COLO829 (cell line): ENCODE measurements around the gene FYTTD1.

Experiments used
- DNase-seq: peaks from one replicate; pipeline ENCODE4 v3.0.0; 2012; ENCODE audit warnings: low spot score

FYTTD1 gene

DNA sequence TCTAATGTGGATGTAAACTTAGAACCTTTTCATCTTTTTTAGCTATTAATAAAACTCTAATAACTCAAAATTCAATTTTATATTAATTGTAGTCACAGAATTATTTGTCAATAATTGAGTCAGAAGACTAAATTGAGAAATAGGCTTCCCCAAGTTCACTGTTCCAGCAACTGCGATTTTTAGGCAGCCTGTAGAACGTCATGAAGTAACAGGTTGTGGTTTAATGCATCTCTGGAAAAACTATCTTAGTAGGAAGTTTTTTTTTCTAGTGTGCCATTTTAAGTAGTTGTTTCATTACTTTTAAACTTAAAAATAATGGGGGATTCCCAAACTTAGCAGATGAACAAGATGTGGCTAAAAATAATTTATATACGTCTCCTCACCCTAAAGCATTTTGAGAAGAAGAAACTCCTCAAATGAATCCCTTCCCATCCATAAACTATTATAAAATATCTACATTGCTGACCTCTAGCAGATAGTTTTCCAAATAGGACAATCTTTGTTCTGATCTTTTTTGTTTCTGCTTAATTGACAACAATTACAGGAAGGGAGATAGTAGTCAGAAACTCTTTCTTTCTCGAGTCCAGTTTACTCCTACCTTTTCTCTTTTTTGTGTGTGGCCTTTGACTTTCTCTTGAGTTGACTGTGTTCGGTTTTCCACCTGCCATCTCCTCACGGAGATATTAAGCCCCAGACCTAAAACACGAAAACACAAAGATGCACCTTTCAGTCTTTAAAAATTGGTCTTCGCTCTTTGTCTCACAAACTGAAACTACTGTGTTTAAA is 84.4 kb downstream of the FYTTD1 start:
- DNase-seq = no peak

DNA sequence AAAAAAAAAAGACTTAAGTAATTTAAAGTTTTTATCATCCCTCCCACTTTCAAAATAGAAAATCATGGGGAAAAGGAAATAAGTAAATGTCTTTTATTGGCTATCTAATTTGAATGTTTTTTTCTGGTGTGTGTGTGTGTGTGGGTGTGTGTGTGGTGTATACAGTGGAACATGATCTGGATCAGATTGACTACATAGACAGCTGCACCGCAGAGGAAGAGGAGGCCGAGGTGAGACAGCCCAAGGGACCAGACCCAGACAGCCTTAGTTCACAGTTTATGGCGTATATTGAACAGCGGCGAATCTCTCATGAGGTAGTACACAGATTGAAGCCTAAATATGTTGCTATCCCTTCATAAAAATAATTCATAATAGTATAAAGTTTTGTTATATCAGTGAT is 85.8 kb downstream of the FYTTD1 start:
- DNase-seq = no peak

DNA sequence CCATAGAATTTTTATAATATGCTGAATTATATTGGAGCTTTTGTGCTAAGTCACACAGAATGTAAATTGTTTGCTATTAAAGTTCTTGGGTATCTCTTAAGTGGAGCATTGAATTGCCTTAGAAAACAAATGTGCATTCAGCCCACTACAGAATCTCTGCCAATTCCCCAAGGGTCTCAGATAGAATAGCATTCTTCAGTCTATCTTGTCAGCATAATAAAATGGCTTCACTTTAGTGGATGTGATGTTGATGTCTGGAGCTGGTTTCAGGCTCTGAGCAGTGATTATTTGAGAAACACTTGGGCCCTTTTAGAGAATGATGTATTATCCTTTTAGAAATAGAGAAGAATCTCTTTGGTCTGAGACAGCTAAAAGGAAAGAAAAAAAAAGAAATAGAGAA is 86.6 kb downstream of the FYTTD1 start:
- peak; percentile 95 for DNase-seq
